H9 (cell line): ENCODE measurements around the gene MAST2. TPM values are rescaled to one million over a fixed set of nuclear protein-coding genes. Genes with fewer than 3 reads are reported as not detected.

Source experiments
- DNase-seq: peaks from one replicate; pipeline ENCODE4 v3.0.0-alpha.2; 2017
- H2AFZ ChIP-seq: one replicate; pipeline ENCODE4 v1.6.1; 2013; ENCODE audit warnings: mild to moderate bottlenecking, low read length, control low read depth, moderate library complexity
- H2AK5ac ChIP-seq: 2 replicates; pipeline ENCODE4 v1.6.1; 2013; ENCODE audit warnings: low read length, control low read depth, mixed read lengths; ENCODE audit not compliant: insufficient read length
- H2BK120ac ChIP-seq: one replicate; pipeline ENCODE4 v1.6.1; 2013; ENCODE audit warnings: low read depth, mild to moderate bottlenecking, low read length, control low read depth, inconsistent platforms; ENCODE audit not compliant: poor library complexity, severe bottlenecking
- H2BK12ac ChIP-seq: 2 replicates; pipeline ENCODE4 v1.6.1; 2013; ENCODE audit warnings: low read length, control low read depth, mixed read lengths, low read depth; ENCODE audit not compliant: insufficient read length
- H2BK15ac ChIP-seq: 2 replicates; pipeline ENCODE4 v1.6.1; 2013; ENCODE audit warnings: low read depth, low read length, control low read depth
- H2BK20ac ChIP-seq: one replicate; pipeline ENCODE4 v1.6.1; 2013; ENCODE audit warnings: low read depth, mild to moderate bottlenecking, low read length, control low read depth, inconsistent platforms; ENCODE audit not compliant: poor library complexity, severe bottlenecking
- H2BK5ac ChIP-seq: 2 replicates; pipeline ENCODE4 v1.6.1; 2013; ENCODE audit warnings: low read length, control low read depth, mixed read lengths; ENCODE audit not compliant: insufficient read length
- H3K14ac ChIP-seq: 2 replicates; pipeline ENCODE4 v1.6.1; 2013; ENCODE audit warnings: low read length, control low read depth; ENCODE audit not compliant: insufficient read depth
- H3K18ac ChIP-seq: 2 replicates; pipeline ENCODE4 v1.6.1; 2013; ENCODE audit warnings: low read depth, mild to moderate bottlenecking, mixed read lengths, low read length, control low read depth; ENCODE audit not compliant: insufficient read length
- H3K23ac ChIP-seq: 2 replicates; pipeline ENCODE4 v1.6.1; 2013; ENCODE audit warnings: low read length, control low read depth, mixed read lengths, low read depth; ENCODE audit not compliant: insufficient read length
- H3K23me2 ChIP-seq: 2 replicates; pipeline ENCODE4 v1.6.1; 2013; ENCODE audit warnings: low read depth, mild to moderate bottlenecking, mixed read lengths, low read length, control low read depth; ENCODE audit not compliant: insufficient read length, poor library complexity, severe bottlenecking
- H3K27ac ChIP-seq: 2 replicates; pipeline ENCODE4 v1.5.1; 2013; ENCODE audit warnings: low read length, control low read depth, mixed read lengths, low read depth; ENCODE audit not compliant: insufficient read length
- H3K27me3 ChIP-seq: 2 replicates; pipeline ENCODE4 v1.6.1; 2013; ENCODE audit warnings: low read length, control low read depth, inconsistent platforms; ENCODE audit not compliant: insufficient read depth
- H3K4ac ChIP-seq: 2 replicates; pipeline ENCODE4 v1.6.1; 2013; ENCODE audit warnings: low read depth, mild to moderate bottlenecking, control low read depth, inconsistent platforms, low read length, moderate library complexity
- H3K4me1 ChIP-seq: 2 replicates; pipeline ENCODE4 v1.6.1; 2013; ENCODE audit warnings: low read length, control low read depth, inconsistent platforms; ENCODE audit not compliant: insufficient read depth
- H3K4me2 ChIP-seq: 2 replicates; pipeline ENCODE4 v1.6.1; 2013; ENCODE audit warnings: low read length, control low read depth, mixed read lengths; ENCODE audit not compliant: insufficient read length, insufficient read depth
- H3K56ac ChIP-seq: 2 replicates; pipeline ENCODE4 v1.6.1; 2013; ENCODE audit warnings: low read depth, mild to moderate bottlenecking, mixed read lengths, low read length, control low read depth; ENCODE audit not compliant: insufficient read length
- H3K79me1 ChIP-seq: 2 replicates; pipeline ENCODE4 v1.6.1; 2013; ENCODE audit warnings: low read depth, mild to moderate bottlenecking, moderate library complexity, low read length, control low read depth, inconsistent platforms; ENCODE audit not compliant: insufficient read depth, poor library complexity, severe bottlenecking
- H3K79me2 ChIP-seq: 2 replicates; pipeline ENCODE4 v1.6.1; 2013; ENCODE audit warnings: low read length, control low read depth, inconsistent platforms; ENCODE audit not compliant: insufficient read depth
- H3K9ac ChIP-seq: 2 replicates; pipeline ENCODE4 v1.6.1; 2013; ENCODE audit warnings: low read length, control low read depth, mixed read lengths; ENCODE audit not compliant: insufficient read length; ENCODE audit errors: extremely low read depth
- H3K9me3 ChIP-seq: one replicate; pipeline ENCODE4 v1.6.1; 2013; ENCODE audit warnings: low read depth, low read length, inconsistent platforms; ENCODE audit not compliant: control insufficient read depth
- H3T11ph ChIP-seq: one replicate; pipeline ENCODE4 v1.6.1; 2013; ENCODE audit warnings: mild to moderate bottlenecking, low read length, control low read depth, inconsistent platforms
- H4K20me1 ChIP-seq: one replicate; pipeline ENCODE4 v1.6.1; 2013; ENCODE audit not compliant: control insufficient read depth, insufficient read length, insufficient read depth
- H4K5ac ChIP-seq: 2 replicates; pipeline ENCODE4 v1.6.1; 2013; ENCODE audit warnings: low read depth, mild to moderate bottlenecking, mixed read lengths, low read length, control low read depth; ENCODE audit not compliant: insufficient read length
- H4K8ac ChIP-seq: replicated peaks from 2 replicates; pipeline ENCODE4 v1.6.1; 2013; ENCODE audit warnings: low read length, control low read depth, mixed read lengths, low read depth; ENCODE audit not compliant: insufficient read length
- H4K91ac ChIP-seq: 2 replicates; pipeline ENCODE4 v1.6.1; 2013; ENCODE audit warnings: low read depth, mild to moderate bottlenecking, moderate library complexity, mixed read lengths, low read length, control low read depth; ENCODE audit not compliant: insufficient read length
- H3K27ac Mint-ChIP-seq, 3 experiments: 2 replicates in 2 of 3; 3 replicates in 1 of 3; pipeline ENCODE4 v1.8.0; 2020 to 2021; ENCODE audit warnings: mixed read lengths in 3 of 3, mild to moderate bottlenecking in 1 of 3, moderate library complexity in 1 of 3
- H3K27me3 Mint-ChIP-seq: 2 replicates; pipeline ENCODE4 v1.8.0; 2021; ENCODE audit warnings: low read depth, mild to moderate bottlenecking, moderate library complexity, mixed read lengths
- H3K36me3 Mint-ChIP-seq, 3 experiments: 2 replicates in 2 of 3; 3 replicates in 1 of 3; pipeline ENCODE4 v1.8.0; 2020 to 2021; ENCODE audit warnings: low read depth in 3 of 3, mixed read lengths in 3 of 3; ENCODE audit not compliant: insufficient read depth in 1 of 3
- H3K4me1 Mint-ChIP-seq, 2 experiments: 2 replicates each; pipeline ENCODE4 v1.8.0; 2020; ENCODE audit warnings: mixed read lengths in 2 of 2
- H3K4me3 Mint-ChIP-seq, 2 experiments: 2 replicates in 1 of 2; 3 replicates in 1 of 2; pipeline ENCODE4 v1.8.0; 2020 to 2021; ENCODE audit warnings: mild to moderate bottlenecking in 2 of 2, mixed read lengths in 2 of 2, moderate library complexity in 1 of 2
- H3K9me3 Mint-ChIP-seq, 2 experiments: 2 replicates in 1 of 2; 3 replicates in 1 of 2; pipeline ENCODE4 v1.8.0; 2020; ENCODE audit warnings: mild to moderate bottlenecking in 2 of 2, mixed read lengths in 2 of 2, moderate library complexity in 1 of 2
- WGBS: extraction: QIAGEN DNeasy Blood & Tissue Kit; methylation state at CpG from one replicate; pipeline ENCODE4 v1.1.7; 2013; ENCODE audit warnings: missing lambda C conversion rate, low lambda C conversion rate, mixed read lengths; ENCODE audit not compliant: insufficient read length; ENCODE audit errors: extremely low coverage; 5-methylcytosine and 5-hydroxymethylcytosine counted together
- total RNA-seq: library from RNA; stranded (reverse); gene quantifications from 2 replicates; pipeline ENCODE4 v1.2.1, GENCODE V29; 2021
- TF ChIP-seq, protein P1 (sequence below): fragments of 200-600 bp; sonication (generic); conservative IDR thresholded peaks from 3 replicates; pipeline ENCODE4 v1.8.0; 2021; ENCODE audit warnings: antibody characterized with exemption, mild to moderate bottlenecking

MAST2 gene
- total RNA-seq, 1 experiment from 2014 or later = 28.8 TPM

GRCh38 chr1:46077644-46078043 lies 274.2 kb downstream of the MAST2 start:
- WGBS = no CpG with 5 or more reads among the region's 4 CpGs
- Histone ChIP-seq H4K20me1 (no peaks in the 10 kb centered on the region), H2BK12ac (no peak overlapping the region), H3K18ac (no peak overlapping the region), H2AFZ (no peak overlapping the region), H3K4me2 (no peak overlapping the region), H4K8ac (no peak overlapping the region), H3K56ac (no peak overlapping the region), H3T11ph (no peak overlapping the region), H3K14ac (no peak overlapping the region), H3K4ac (no peak overlapping the region), H3K23ac (no peak overlapping the region), H3K23me2 (no peaks in the 10 kb centered on the region), H2BK20ac (no peak overlapping the region), H3K9me3 (no peaks in the 10 kb centered on the region), H3K27me3 (no peaks in the 10 kb centered on the region), H2AK5ac (no peak overlapping the region), H3K79me2 (no peaks in the 10 kb centered on the region), H2BK15ac (no peak overlapping the region), H4K91ac (no peak overlapping the region), H3K4me1 (no peaks in the 10 kb centered on the region), H3K9ac (no peak overlapping the region), H3K79me1 (no peaks in the 10 kb centered on the region), H2BK120ac (no peak overlapping the region), H2BK5ac (no peak overlapping the region), H3K27ac (no peak overlapping the region), H4K5ac (no peak overlapping the region)
- TF ChIP-seq, protein P1, sequence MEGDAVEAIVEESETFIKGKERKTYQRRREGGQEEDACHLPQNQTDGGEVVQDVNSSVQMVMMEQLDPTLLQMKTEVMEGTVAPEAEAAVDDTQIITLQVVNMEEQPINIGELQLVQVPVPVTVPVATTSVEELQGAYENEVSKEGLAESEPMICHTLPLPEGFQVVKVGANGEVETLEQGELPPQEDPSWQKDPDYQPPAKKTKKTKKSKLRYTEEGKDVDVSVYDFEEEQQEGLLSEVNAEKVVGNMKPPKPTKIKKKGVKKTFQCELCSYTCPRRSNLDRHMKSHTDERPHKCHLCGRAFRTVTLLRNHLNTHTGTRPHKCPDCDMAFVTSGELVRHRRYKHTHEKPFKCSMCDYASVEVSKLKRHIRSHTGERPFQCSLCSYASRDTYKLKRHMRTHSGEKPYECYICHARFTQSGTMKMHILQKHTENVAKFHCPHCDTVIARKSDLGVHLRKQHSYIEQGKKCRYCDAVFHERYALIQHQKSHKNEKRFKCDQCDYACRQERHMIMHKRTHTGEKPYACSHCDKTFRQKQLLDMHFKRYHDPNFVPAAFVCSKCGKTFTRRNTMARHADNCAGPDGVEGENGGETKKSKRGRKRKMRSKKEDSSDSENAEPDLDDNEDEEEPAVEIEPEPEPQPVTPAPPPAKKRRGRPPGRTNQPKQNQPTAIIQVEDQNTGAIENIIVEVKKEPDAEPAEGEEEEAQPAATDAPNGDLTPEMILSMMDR = no peak
- Mint-ChIP-seq H3K4me3 (no peak overlapping the region), H3K4me1 (peaks cover 3% of the 10 kb centered on the region in 2 experiments; a peak in 1 of 4 replicates), H3K27ac (no peak overlapping the region), H3K27me3 (no peaks in the 10 kb centered on the region), H3K9me3 (no peaks in the 10 kb centered on the region), H3K36me3 (peaks cover 0 to 2% (median 0%) of the 10 kb centered on the region in 3 experiments; a peak in 1 of 7 replicates)
- no peak for DNase-seq
